HG03575 (cell line): ENCODE data around the gene MOCS1.

Experiments used
- ATAC-seq: cut with Tn5 transposase; IDR thresholded peaks from one replicate; pipeline ENCODE4 v1.9.1; 2021; ENCODE audit not compliant: unreplicated experiment, insufficient number of reproducible peaks, low FRiP score; ENCODE audit errors: extremely low read depth

The MOCS1 gene

DNA sequence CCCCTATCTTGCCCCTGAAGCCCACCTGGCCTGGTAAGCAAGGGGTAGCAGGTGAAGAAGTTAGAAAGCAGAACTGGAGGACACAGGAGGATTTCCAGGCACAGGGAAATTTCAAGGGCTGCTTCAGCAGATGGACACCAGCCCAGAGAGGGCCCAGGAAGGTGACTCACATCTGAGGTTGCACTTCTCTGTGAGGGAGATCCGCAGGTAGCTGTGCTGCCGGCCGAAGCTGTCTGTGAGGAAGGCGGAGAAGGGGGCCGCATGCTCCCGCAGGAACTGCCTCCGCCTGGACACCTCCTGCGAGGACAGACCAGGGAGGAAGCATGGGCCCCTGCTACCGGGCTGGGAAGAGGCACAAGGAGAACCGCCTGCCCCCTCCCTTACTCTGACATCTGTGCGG is 7.1 kb downstream of the MOCS1 start:
- no peak for ATAC-seq

DNA sequence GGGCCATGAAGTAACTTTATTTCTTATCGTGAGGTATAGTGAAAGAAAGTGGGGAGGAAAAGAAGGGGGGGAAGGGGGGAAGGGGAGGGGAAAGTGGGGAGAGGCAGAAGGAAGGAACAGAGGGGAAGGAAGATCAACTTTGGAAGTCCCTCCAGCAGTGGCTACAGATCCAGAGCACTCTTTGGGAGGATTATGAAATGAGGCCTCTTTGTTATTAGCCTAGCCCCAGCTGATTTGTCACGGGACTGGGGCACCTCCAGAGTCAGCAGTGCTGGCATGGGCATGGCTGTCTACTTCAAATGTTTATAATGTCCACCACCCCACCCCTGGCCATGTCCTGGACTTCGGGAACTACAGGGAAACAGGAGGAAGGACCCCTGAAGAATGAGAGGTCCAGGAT is 7.6 kb downstream of the MOCS1 start:
- ATAC-seq = no peak

DNA sequence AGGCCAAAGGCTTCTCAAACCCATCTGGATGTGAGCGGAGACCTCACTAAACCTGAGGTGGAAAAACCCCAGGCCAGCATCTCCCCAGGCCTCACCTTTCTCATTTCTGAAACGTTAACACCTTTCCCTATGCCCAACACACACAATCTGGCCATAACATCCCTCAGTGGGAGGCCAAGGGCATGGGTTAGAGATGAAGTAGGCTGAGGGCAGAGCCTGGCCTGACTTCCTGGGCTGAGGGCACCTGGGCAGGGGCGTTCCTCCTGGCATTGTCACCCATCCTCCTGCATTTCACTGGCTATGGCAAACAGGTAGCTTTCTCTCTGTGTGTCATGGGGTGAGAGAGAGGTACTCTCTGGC is 8.4 kb downstream of the MOCS1 start:
- no peak for ATAC-seq

DNA sequence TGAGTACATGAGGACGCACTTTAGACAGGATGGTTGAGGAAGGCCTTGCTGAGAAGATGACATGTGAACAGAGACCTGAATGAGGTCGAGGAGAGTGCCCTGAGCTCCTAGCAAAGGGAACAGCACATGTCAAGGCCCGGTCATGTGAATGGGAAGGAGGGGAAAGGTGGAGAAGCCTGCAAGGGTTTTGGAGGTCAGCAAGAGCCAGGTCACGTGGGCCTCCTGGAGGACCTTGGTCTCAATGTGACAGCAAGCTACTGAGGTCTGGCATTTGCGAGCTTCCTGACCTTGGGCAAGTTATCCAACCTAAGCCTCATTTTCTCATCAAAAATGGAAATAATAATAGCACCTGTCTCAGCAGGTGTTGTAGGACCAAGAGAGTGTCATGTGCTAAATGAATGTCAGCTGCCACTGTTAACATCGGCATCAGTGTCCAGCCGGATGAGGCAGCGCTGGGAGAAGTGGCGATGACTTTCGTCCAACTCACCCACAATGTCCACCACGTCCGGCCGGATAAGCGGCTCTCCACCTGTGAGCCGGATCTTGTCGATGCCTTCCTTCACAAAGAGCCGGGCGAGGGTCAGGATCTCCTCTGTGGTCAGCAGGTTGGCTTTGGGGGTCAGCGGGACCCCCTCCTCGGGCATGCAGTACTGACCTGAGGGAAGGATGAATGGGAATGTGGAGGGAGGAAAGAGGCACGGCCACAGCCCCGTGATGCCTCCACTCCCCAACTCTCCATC is 8.9 kb downstream of the MOCS1 start:
- no peak for ATAC-seq

DNA sequence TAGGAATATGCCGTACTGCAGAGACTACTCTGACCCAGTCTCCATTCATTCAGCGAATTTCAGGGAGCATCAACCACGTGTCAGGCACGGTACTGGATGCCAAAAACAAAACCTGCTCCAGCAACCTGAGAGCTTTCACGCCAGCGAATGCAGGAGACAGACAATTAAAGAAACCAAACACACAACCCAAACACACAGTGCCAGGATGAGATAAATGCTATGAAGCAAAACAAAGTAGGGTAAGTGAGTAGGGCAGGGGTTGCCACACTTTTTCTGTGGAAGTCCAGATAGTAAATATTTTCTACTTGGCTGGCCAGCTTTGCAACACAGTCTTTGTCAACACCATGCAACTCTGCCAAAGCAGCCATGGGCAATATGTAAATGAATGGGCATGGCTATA is 10.0 kb downstream of the MOCS1 start:
- no peak for ATAC-seq

DNA sequence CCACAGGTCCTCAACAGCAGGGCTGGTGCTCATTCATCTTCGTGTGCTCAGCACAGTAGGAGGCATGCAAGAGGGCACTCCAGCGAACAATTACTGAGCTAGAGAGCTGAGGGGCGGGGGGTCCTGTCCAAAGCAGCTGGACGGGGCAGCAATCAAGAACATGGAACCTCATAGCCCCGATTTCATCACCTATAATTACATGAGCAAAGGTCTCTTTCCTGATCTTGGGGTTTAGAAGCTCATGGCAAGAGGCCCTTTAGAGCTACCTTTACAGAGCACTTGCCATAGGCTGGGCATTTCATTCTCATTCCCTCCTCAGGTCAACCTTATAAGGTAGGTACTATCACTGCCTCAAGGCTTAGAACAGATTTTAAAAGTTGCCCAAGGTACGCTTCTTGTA is 10.4 kb downstream of the MOCS1 start:
- no peak for ATAC-seq

DNA sequence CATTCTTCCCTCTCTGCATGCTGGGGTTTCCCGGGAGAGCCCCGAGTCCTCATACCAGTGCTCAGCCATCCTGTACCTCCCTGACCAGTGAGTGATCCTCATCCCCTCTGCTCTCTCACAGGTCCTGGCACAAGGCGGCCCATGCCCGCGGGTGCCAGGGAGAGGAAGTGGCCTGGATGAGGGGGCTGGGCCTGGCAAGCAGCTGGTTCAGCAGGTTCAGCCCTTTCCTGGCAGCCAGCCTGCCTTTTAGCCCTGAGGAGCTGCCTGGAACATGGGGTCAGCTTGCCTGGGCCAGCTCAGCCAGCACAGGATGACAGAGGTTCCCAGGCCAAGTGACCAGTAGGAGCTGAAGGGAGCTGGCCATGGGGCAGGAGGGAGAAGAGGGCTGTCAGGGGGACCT is 10.9 kb downstream of the MOCS1 start:
- no peak for ATAC-seq

DNA sequence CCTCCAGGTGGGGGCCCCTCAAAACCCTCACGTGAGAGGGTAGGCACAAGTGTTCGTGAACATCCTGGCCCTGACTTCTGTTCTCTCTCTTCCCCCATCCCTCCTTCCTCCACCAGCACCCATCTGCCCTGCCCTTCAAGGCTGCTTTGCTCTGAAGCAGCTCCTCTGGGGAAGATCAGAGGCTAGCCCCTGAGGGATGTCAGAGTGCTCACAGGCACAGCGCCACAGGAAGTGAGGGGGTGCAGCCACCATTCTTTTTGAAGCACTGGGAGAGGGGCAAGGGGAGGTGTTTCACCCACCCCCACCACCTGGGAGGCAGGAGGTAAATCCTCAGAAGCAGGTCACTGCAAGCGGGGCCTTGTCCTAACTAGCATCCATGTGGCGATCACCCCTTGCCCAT is 11.4 kb downstream of the MOCS1 start:
- ATAC-seq = no peak

DNA sequence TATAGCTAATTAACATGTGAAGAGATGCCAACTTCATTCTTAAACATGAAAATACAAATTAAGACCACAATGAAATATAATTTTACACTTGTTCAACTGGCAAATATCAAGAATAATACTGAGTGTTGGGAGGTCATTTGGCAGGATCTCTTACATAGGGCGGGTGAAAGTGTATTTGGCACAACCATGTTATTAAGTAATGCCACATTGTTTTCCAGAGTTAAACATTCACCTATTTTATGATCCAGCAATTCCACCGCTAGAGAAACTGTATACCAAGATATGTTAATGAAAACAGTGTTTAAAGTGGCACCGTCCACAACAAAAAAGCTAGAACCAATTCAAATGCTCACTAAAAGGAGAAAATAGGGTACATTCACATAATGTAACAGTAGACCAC is 14.1 kb downstream of the MOCS1 start:
- no peak for ATAC-seq

DNA sequence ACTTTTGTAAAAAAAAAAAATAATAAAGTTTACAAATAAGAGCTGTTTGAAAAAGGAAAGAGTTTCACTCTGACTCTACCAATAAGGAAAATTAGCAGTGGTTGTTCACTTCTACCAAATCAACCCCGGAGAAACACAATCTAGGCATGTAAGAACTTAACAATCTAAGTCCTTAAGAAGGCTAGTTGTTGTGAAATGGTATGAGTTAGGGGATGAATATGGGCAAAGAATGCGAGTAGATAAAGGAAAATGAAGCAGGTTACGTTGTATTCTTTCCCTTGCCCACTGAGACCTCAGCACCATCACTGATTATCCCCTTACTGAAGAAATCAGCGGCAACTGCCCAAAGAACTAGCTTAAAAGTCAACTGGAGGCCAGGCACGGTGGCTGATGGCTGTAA is 15.4 kb downstream of the MOCS1 start:
- no peak for ATAC-seq

DNA sequence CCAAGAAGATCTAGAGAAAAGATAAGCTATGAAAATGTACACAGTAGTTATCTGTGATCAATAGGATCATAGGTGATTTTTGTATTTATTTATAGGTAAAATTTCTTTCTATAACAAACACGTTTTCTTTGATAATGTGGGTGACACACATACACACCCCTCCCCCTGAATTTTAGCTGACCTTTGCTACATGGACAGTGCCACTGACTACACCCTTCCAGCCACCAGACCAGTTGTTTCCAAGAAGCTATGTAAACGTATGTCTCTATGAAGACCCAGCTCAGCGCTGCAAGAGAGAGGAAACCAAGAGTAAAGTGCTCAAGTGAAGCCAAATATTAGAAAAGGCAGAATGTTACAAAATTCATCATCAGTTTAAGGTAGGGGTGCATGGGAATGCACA is 16.3 kb downstream of the MOCS1 start:
- no peak for ATAC-seq

DNA sequence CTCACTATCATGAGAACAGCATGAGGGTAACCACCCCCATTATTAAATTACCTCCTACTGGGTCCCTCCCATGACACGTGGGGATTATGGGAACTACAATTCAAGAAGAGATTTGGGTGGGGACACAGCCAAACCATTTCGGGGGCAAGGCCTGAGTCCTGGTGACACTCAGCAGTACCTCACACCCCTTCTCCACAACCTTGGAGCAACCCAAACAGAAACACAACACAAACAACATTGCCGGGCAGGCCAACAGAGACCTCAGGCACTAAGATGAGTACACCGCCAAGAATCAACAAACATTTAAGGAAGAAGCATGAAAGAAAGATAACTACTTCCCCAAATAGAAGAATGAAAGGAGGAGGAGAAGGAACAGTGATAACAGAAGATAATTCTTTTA is 16.9 kb downstream of the MOCS1 start:
- no peak for ATAC-seq

DNA sequence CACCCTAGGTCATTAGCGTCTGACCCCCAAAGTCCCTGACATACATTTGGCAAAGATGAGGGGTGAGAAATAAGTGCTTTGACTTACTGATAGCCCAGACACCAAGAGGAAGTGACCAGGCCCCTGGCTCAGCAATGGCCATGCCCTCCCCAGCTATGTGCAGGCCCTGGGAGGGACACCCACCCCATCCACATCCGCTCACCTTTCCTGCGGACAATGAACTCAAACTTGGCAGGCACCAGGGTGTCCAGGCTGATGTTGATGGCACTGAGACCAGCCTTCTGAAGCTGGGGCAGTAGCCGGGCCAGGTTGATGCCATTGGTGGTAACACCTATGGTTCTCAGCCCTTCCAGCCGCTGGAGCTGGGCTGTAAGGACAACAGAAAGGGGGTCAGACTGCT is 18.4 kb downstream of the MOCS1 start:
- no peak for ATAC-seq

DNA sequence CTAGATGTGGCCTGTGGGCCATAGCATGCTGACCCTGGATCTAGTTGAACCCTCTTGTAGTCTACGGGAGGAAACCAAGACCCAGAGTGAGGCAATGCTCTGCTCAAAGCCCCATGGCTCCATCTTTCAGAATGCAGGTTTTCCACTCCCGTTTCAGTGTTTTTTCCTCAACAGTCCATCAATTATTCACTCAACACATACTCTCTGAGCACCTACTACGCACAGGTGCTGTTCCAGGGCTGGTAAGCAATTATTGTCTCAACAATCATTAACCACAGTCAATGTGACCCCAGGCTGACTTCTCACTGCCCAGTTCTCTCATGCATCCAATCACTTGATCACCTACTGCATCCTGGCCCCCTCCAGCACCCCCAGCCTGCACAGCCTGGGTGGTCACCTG is 20.0 kb downstream of the MOCS1 start:
- no peak for ATAC-seq

DNA sequence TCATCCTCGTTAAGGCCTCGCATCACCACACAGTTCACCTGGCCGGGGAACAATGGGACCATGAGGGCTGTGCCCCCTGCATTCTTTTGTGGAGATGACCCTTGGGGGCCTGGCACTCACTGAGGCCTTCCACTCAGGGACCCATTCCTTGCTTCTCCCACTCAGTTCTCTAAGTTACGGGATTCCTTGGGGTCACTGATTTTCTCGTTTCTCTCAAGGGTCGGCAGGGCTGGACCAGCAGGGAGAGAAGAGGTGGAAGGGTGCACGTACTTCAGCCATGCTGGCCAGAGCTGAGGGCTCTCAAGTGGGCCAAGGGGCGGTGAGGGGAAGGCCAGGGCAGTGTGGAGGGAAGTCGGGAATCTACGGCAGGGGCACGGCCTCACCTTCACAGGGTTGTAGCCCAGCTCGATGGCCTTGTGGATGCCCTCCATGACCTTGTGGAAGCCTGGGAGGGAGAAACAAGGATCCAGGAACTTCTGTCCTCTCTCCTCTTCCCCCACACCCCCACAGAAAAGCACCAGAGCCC is 20.8 kb downstream of the MOCS1 start:
- ATAC-seq = no peak

DNA sequence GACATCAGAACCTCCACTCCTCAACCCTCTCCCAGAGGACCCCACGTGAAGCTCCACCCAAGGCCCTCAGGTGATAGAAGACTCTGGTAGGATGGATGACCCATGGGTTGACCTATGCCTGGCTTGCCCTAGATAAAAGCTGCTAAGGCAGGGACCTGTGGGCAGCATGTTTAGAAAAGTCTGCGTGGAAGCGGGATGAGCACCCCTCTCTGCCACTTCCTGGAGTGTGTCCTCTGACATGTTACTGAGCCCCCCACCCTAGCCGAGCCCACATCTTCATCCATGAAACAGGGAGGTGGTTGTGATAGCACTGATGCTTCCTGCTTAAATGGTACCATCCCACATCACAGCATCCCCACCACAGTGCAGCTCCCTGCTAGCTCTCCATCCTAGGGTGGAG is 21.8 kb downstream of the MOCS1 start:
- no peak for ATAC-seq

DNA sequence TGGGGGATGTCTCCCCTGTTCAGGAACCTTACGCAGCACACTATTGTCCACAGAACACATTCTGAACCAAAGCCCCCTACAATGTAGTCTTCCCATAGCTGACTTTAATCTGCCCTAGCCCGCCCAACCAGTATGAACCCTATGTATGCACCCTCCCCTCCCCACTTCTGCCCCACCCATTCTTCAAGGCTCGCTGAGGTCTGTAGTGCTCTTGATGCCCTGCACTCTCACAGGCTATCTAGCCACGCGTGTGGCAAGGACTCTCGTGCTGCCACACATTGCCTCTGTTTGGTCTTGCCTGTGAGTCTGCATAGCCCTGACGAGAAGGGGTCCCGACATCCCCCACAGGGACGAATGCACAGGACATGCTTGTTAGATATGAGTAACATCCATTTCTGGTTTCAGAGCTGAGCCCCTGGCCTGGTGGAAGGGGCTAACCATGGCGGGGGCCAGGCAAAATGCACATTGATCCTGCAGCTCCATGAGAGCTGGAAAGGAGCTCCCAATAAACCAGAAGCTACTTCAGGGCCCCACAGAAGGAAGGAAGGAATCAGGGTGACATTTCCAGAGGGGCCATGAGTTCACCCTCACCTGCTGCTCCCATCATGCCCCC is 22.6 kb downstream of the MOCS1 start:
- no peak for ATAC-seq

DNA sequence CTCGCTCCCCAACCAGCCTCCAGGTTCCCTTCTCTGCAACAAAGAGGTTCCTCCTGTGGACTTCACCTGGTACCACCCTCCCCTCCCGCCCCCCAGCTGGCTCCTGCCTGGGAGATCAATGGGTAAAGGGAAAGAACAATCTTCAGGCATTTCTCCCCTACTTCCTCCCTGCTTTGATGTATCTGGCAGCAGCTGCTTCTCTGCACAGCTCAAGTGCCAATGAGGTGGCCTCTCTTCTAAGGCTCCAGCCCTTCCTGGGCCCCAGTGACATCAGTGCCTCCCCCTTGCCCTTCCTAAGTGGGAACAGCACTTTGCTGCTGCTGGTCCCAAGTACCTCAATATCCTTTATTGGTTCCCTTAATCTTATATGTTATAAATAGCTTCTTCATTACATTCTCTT is 23.5 kb downstream of the MOCS1 start:
- no peak for ATAC-seq

DNA sequence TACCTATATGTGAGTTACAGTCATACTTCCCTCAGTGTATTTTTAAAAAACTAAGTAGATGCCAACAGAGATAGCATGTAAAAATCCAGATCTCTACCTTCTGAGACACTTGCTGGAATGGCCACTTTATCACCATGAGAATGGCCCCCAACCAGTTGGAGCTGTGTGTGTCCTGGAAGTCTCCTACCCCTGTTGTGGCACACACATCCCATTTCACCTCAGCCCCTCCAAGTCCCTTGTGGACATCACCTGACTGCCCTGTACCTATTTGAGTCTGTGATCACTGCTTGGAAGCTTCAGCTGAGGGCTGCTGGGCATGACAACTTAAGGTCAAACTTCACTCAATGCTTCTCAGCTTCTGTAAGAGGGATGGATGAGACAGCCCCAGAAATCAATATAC is 24.1 kb downstream of the MOCS1 start:
- ATAC-seq = no peak

DNA sequence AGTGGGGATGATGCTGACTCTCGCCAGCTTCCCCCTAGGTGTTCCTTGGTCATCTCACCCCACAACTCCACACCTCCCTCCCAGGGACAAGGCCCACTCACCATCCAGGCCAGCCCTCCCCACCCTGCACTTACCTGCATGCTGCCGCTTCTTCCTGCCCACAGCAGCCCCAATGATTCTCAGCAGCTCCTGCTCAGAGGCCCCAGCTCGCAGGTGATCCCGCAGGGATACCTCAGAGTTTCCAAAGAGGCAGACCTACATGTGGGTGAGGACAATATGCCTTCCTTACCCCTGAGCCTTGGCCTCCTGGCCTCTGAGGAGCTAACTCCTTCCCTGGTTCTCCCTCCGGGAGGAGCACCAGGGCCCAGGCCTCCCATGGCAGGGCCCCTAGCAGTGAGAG is 24.6 kb downstream of the MOCS1 start:
- no peak for ATAC-seq
